Measurements from ENCODE around the gene SAXO1.

- TF ChIP-seq TAF1 (IDR thresholded peaks at IDR 0.05; ENCODE audit: low read depth, low read length), result no peak
- TF ChIP-seq POLR2A (IDR thresholded peaks at IDR 0.05; ENCODE audit: low read depth, low read length), result no peak
- TF ChIP-seq POLR2AphosphoS5 (IDR thresholded peaks at IDR 0.05; ENCODE audit: low read depth, low read length), result no peak
- no peak for TF ChIP-seq PAX5 (IDR thresholded peaks at IDR 0.05; ENCODE audit: insufficient read depth, low read length, severe bottlenecking)
- no peak for TF ChIP-seq SPI1 (IDR thresholded peaks at IDR 0.05; ENCODE audit: low read depth, low read length)
Observed at GRCh38 chr9:18910435-18910834, 122.6 kb downstream of the SAXO1 start.

Measured in GM12891 (cell line).